DOHH2 (cell line): ENCODE data around the gene TTC39B.
"Not testable (repeated sequence)": the region's sequence is repeated elsewhere in the genome, so short reads cannot be mapped to it uniquely, and the experiment has no call there.

ENCODE experiments used
- CTCF ChIP-seq: fragments of 200-600 bp; sonication (generic); IDR thresholded peaks from one replicate; pipeline ENCODE4 v1.5.1; 2014; ENCODE audit warnings: antibody characterized with exemption, mild to moderate bottlenecking, low read depth, low read length; ENCODE audit not compliant: poor library complexity, severe bottlenecking
- EZH2phosphoT487 ChIP-seq: fragments of 200-600 bp; sonication (generic); IDR thresholded peaks from 2 replicates; pipeline ENCODE4 v1.6.1; 2017; ENCODE audit warnings: borderline replicate concordance, mild to moderate bottlenecking, antibody characterized with exemption, low read length, moderate library complexity, mixed read lengths

DNA sequence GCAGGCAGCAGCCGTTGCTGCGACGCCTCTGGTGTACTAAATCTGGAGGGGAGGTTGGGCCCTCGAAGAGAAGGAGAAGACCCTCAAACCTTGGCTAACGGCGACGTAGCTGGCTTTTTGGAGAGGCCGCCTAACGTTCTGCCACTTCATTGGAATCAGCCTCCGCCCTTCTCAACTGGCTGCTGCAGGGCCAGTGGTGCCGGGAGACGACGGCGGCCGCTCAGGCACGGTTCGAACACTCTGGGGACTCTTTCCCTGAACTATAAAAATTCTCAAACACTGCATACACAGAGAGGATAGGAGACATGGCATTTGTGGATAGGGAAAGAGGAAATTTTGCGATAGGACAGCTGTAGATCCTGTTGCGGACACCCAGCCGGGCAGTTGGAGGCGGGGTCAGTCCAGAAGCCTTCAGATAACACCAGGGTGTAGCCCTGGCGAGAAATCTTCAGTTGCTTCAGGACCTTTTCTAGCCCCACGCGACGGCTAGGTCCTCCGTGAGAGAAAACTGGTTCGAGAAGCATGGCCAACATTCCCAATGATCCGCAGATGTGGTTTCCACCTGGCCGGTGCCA lies 74.2 kb downstream of the TTC39B start:
- not testable (repeated sequence) for TF ChIP-seq CTCF, EZH2phosphoT487
